GM12865 (cell line): ENCODE results near the gene NCBP3.
"Not testable (repeated sequence)": the region's sequence is repeated elsewhere in the genome, so short reads cannot be mapped to it uniquely, and the experiment has no call there.

Source experiments
- DNase-seq: peaks from one replicate; pipeline ENCODE4 v3.0.0; 2010; ENCODE audit warnings: low read depth
- H3K4me3 ChIP-seq: 2 replicates; pipeline ENCODE4 v1.5.1; 2011; ENCODE audit warnings: mild to moderate bottlenecking, low read depth, low read length, control low read depth
- TF ChIP-seq, protein P1 (sequence below): IDR thresholded peaks from 2 replicates; pipeline ENCODE4 v1.5.1; 2011; ENCODE audit warnings: low read length, control low read depth, low read depth, inconsistent platforms; ENCODE audit not compliant: insufficient read depth; ENCODE audit errors: missing control alignments

The NCBP3 gene

DNA sequence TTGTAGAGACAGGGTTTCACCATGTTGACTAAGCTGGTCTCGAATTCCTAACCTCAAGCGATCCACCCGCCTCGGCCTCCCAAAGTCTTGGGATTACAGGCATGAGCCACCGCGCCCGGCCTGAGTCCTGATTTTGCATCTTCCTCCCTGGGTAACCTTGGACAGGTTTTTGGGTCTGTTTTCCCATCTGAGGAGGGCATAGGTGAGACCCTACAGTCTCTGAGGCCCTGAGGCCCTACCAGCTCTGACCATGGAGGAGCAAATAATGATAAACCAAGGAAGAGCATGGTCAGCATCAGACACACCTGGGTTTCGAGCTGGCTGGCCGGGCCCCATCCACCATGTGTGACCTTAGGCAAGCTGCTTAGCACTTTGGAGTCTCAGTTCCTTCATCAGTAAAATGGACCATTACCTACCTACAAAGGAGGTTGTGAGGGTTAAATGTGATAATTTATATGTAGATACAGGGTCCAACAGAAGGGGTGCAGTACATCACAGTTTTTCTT is 1.2 kb upstream of the NCBP3 start:
- DNase-seq = no peak
- H3K4me3 ChIP-seq = no peak overlapping the region
- TF ChIP-seq, protein P1, sequence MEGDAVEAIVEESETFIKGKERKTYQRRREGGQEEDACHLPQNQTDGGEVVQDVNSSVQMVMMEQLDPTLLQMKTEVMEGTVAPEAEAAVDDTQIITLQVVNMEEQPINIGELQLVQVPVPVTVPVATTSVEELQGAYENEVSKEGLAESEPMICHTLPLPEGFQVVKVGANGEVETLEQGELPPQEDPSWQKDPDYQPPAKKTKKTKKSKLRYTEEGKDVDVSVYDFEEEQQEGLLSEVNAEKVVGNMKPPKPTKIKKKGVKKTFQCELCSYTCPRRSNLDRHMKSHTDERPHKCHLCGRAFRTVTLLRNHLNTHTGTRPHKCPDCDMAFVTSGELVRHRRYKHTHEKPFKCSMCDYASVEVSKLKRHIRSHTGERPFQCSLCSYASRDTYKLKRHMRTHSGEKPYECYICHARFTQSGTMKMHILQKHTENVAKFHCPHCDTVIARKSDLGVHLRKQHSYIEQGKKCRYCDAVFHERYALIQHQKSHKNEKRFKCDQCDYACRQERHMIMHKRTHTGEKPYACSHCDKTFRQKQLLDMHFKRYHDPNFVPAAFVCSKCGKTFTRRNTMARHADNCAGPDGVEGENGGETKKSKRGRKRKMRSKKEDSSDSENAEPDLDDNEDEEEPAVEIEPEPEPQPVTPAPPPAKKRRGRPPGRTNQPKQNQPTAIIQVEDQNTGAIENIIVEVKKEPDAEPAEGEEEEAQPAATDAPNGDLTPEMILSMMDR = no peak

DNA sequence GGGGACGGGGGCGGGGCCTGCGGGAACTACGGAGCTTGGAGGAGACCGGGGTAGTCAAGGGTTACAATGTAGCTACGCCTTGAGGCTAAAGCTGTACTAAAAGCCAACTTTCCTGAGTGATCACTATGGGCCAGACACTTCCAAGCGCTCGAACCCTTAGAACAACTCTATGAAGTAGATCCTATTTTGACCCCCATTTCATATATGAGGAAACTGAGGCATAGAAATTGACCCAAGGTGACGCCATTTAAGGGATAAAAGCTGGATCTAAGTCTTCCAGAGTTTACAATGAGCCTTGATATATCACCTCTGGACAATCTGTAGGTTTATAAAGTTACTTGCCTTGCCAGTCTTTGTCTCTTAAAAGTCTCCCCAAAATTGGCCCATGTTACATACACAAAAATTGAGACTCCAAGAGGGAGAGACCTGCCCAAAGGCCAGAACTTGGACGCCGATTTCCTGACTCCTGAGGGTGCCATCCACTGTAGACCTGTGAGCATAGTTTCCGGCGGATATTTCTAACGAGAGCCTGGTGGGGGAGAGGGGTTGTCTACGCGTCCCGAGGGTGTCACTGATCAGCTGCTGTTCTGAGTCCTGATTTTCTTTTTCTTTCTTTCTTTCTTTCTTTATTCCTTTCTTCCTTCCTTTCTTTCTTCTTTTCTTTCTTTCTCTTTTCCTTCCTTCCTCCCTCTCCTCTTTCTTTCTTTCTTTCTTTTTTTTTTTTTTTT is 555 bp upstream of the NCBP3 start:
- peak overlapping the region; percentile 13; the same call in 1 of the 2 replicates for H3K4me3 ChIP-seq
- TF ChIP-seq, protein P1 = no peak
- DNase-seq = no peak

DNA sequence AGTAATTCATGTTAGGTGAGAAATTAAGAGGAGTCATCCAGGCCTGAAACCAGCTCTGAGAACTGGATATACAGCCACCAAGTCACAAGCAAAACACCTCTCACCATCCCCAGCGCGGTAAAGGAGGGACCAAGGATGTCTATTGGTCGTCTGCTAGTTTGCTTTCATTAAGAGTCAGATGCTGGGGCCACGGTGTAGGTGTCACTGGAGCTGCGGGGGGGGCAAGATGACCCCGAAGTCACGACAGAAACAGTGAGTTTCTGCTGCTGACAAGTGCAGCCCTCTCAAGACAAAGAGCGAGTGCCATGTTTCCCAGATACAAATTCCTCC is 790 bp downstream of the NCBP3 start:
- peak; percentile 61 for DNase-seq
- H3K4me3 ChIP-seq = peak overlapping the region; percentile 97
- TF ChIP-seq, protein P1 = no peak

DNA sequence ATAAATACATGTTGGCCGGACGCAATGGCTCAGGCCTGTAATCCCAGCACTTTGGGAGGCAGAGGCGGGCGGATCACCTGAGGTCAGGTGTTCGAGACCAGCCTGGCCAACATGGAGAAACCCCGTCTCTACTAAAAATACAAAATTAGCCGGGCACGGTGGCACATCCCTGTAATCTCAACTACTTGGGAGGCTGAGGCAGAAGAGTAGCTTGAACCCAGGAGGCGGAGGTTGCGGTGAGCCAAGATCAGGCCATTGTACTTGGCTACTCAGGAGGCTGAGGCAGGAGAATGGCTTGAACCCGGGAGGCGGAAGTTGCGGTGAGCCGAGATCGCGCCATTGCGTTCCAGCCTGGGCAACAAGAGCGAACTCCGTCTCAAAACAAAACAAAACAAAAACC is 1.5 kb downstream of the NCBP3 start:
- H3K4me3 ChIP-seq, DNase-seq: not testable (repeated sequence)

DNA sequence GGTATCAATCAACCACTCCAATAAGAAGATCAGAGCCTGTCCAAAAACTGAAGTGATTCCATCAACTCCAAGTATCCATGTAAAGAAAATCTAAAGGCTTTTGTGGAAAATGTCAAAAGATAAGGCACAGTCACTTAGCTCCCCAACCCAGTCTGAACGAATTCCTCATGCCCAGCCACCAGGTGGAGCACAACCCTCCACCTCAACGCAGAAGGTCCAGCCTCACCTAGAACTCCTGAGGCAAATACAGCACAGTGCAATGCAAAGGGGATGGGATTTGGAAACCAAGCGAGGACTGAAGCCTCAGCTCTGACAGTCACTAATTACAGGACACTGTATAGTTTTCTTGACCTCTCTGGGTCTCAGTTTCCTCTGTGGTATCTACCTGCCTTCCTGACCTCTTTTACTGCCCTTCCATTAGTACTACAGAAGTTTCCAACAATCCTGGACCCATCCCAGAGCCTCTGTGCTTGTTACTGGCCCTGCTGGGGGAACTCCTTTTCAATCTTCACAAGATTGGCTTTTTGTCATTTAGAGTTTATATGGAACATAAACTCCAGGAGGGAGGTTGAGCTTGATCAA is 2.0 kb downstream of the NCBP3 start:
- TF ChIP-seq, protein P1 = peak; percentile 74
- peak; percentile 68 for DNase-seq
- H3K4me3 ChIP-seq = no peak overlapping the region

DNA sequence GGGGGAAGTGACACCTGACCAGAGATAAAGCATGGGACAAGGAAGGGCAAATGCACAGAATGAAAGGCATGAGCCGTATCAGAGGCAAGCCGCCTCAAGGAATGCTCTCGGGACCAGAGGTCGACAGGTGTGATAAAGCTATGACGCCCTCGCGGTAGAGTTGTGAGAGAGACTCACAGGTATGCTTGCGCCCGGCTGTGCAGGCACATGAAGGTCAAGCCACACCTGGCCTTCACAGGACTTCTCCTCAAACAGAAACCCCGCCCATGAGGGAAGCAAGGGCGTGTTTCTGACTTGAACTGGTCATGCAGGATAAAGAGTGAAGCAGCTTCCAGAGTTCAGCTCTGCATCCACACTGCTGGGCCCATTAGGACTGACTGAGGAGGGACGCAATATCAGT is 7.8 kb downstream of the NCBP3 start:
- TF ChIP-seq, protein P1 = no peak
- no peak overlapping the region for H3K4me3 ChIP-seq
- no peak for DNase-seq

DNA sequence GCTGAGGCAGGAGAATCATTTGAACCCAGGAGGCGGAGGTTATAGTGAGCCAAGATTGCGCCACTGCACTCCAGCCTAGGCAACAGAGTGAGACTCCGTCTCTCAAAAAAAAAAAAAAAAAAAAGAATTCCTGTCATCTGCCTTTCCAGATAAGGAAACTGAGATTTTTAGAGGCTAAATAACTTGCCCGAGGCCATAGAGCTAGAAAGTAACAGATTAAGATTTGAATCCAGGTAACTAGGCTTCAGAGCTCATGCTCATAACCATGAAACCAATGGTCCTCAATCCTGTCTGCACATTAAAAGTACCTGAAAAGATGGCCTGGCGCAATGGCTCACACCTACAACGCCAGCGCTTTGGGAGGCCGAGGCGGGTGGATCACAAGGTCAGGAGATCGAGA is 9.5 kb downstream of the NCBP3 start:
- TF ChIP-seq, protein P1 = no peak
- H3K4me3 ChIP-seq = no peak overlapping the region
- no peak for DNase-seq
